Activated B cell treated with CpG ODN at 0.5 μM for 24 hours (primary cell): ENCODE measurements around the gene SKP1. TPM values are rescaled to one million over a fixed set of nuclear protein-coding genes. Genes with fewer than 3 reads are reported as not detected.
A peak's percentile ranks its signal among the peaks of the same experiment; 100 is the strongest.

Experiments
- ATAC-seq: fragments of 200-7000 bp; cut with Tn5 transposase; one replicate; pipeline ENCODE4 v1.10.0; 2021; ENCODE audit warnings: low read depth, mild to moderate bottlenecking, moderate library complexity
- CTCF ChIA-PET: fragments of 350-600 bp; sonication (Branson Sonifier 250); formaldehyde crosslinking; loops from one replicate; lab custom pipeline; 2021; ENCODE audit warnings: antibody characterized with exemption; lab: Charles Lee
- POLR2A ChIA-PET: fragments of 350-600 bp; sonication (Branson Sonifier 250); formaldehyde crosslinking; loops from one replicate; lab custom pipeline; 2021; ENCODE audit warnings: antibody characterized with exemption; lab: Charles Lee
- DNase-seq: peaks from one replicate; pipeline ENCODE4 v3.0.0; 2022
- H3K27ac Mint-ChIP-seq: one replicate; pipeline ENCODE4 v1.8.0; 2020; ENCODE audit warnings: mixed read lengths
- H3K27me3 Mint-ChIP-seq: one replicate; pipeline ENCODE4 v1.8.0; 2021; ENCODE audit warnings: mixed read lengths
- H3K36me3 Mint-ChIP-seq: one replicate; pipeline ENCODE4 v1.8.0; 2021; ENCODE audit warnings: low read depth, mixed read lengths
- H3K4me1 Mint-ChIP-seq: one replicate; pipeline ENCODE4 v1.8.0; 2021; ENCODE audit warnings: mixed read lengths
- H3K4me3 Mint-ChIP-seq: one replicate; pipeline ENCODE4 v1.8.0; 2020; ENCODE audit warnings: mild to moderate bottlenecking, mixed read lengths
- H3K9me3 Mint-ChIP-seq: one replicate; pipeline ENCODE4 v1.8.0; 2020; ENCODE audit warnings: mixed read lengths
- CTCF ChIP-seq: fragments of 200-600 bp; IDR thresholded peaks from one replicate; pipeline ENCODE4 v1.8.0; 2022; ENCODE audit warnings: antibody characterized with exemption, mild to moderate bottlenecking
- intact Hi-C: fragments of 100-400 bp; cut with micrococcal nuclease; formaldehyde crosslinking; loops from one replicate; pipeline ENCODE4 v1.15.1; 2024
- total RNA-seq: library from RNA; stranded (reverse); gene quantifications from 2 replicates; pipeline ENCODE4 v1.2.3, GENCODE V29; 2022

The SKP1 gene
- total RNA-seq, 1 donor from 2014 or later, result 211 TPM

DNA sequence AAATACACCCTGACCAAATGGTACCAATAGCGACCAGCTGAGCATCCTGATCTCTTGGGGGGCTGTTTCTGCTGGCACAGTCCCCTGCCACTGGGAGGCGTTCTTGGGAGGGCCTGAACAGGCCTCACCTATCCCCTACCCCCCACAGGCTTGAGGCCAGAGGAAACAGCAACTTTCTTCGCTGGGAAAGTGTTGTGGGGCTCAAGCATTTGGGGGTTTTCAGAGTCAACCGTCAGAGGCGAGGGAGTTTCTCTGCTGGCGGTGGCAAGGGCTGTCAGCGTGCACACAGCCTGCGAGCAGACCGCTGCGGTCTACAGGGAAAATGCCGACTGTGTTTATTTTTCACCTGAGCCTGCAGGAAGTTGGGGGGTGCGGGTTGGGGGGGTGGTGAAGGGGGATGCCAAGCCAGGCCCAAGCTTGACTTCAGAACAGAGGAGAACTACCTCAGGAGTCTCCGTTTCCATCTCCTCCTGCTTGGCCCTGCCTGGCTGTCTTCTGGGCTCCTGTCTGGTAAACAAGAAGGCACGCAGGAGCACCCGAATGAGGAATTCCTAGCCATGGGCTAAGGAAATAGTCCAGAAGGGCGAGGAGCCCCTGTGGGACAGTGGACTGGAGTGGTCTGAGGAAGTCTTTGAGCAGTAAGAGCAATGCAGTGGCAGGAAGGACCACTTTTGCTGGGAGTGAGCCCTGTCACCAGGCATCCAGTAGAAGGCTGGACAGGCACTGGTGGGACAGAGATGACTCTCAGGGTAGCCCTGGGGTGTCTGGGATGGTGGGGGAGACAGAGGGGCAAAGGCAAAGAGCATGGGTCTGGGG, 44.2 kb downstream of the SKP1 start:
- Mint-ChIP-seq H3K4me3 (peak overlapping the region; percentile 35), H3K9me3 (no peaks in the 10 kb centered on the region), H3K36me3 (peaks cover 39% of the 10 kb centered on the region), H3K27me3 (no peaks in the 10 kb centered on the region), H3K4me1 (peaks cover 56% of the 10 kb centered on the region), H3K27ac (peak overlapping the region; percentile 88)
- ATAC-seq, result peak; percentile 79
- no peak for TF ChIP-seq CTCF
- CTCF ChIA-PET, result interaction anchor here (1.0 to 23.1 kb wide), 4 partner anchors 8 to 91 kb away, joined by 3 to 502 read pairs (median 7); no protein-coding TSS in a partner anchor
- intact Hi-C loops, result loop anchor here (1.0 to 2.0 kb wide), 2 partner anchors 18 to 32 kb away; partner anchors contain the start of gene TCF7
- POLR2A ChIA-PET, result interaction anchor here (0.7 to 2.9 kb wide), 7 partner anchors 8 to 111 kb away, joined by 3 to 30 read pairs (median 6); partner anchors contain the start of gene TCF7
- DNase-seq, result peak; percentile 27

GRCh38 chr5:134131578-134132350, 45.0 kb downstream of the SKP1 start:
- no peaks in the 10 kb centered on the region for H3K9me3 Mint-ChIP-seq
- ATAC-seq (no peak), DNase-seq (peak; percentile 10)
- H3K27me3 Mint-ChIP-seq, result no peaks in the 10 kb centered on the region
- intact Hi-C loops, result loop anchor here (1.0 to 2.0 kb wide), 2 partner anchors 17 to 31 kb away; partner anchors contain the start of gene TCF7
- CTCF ChIA-PET, result interaction anchor here (1.0 to 23.1 kb wide), 4 partner anchors 9 to 91 kb away, joined by 3 to 502 read pairs (median 7); no protein-coding TSS in a partner anchor
- TF ChIP-seq CTCF, result no peak
- POLR2A ChIA-PET, result interaction anchor here (0.9 to 2.9 kb wide), 6 partner anchors 8 to 92 kb away, joined by 3 to 30 read pairs (median 6); partner anchors contain the start of gene TCF7
- H3K36me3 Mint-ChIP-seq, result peaks cover 38% of the 10 kb centered on the region
- H3K4me1 Mint-ChIP-seq, result peaks cover 55% of the 10 kb centered on the region
- peak overlapping the region; percentile 88 for H3K27ac Mint-ChIP-seq
- H3K4me3 Mint-ChIP-seq, result peak overlapping the region; percentile 35

DNA sequence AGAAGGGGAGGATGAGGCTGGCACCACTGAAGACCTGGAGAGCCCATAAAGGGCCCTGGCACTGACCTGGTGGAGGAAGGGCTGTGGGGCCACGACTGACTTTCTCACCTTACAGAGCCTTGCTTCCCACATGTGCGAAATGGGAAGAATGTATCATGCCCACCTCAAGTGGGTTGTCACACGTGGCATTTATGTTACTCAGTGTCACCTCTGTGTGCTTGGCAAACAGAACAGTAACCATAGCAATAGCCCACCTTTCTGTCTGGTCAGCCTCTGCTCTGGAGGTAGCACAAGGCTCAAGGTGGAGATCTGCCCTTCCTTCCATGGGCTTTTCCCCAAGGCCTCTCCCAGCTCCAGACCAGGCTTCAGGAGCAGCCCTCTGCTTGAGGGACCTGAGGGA, 45.6 kb downstream of the SKP1 start:
- Mint-ChIP-seq H3K4me1 (peaks cover 56% of the 10 kb centered on the region), H3K9me3 (no peaks in the 10 kb centered on the region), H3K4me3 (no peak overlapping the region), H3K27me3 (no peaks in the 10 kb centered on the region), H3K36me3 (peaks cover 38% of the 10 kb centered on the region), H3K27ac (no peak overlapping the region)
- TF ChIP-seq CTCF, result no peak
- no peak for ATAC-seq
- no peak for DNase-seq
- intact Hi-C loops, result no loop called here
- ChIA-PET POLR2A (no interaction called here), CTCF (interaction anchor here (1.3 to 23.1 kb wide), 3 partner anchors 9 to 90 kb away, joined by 4 to 502 read pairs (median 6); no protein-coding TSS in a partner anchor)

DNA sequence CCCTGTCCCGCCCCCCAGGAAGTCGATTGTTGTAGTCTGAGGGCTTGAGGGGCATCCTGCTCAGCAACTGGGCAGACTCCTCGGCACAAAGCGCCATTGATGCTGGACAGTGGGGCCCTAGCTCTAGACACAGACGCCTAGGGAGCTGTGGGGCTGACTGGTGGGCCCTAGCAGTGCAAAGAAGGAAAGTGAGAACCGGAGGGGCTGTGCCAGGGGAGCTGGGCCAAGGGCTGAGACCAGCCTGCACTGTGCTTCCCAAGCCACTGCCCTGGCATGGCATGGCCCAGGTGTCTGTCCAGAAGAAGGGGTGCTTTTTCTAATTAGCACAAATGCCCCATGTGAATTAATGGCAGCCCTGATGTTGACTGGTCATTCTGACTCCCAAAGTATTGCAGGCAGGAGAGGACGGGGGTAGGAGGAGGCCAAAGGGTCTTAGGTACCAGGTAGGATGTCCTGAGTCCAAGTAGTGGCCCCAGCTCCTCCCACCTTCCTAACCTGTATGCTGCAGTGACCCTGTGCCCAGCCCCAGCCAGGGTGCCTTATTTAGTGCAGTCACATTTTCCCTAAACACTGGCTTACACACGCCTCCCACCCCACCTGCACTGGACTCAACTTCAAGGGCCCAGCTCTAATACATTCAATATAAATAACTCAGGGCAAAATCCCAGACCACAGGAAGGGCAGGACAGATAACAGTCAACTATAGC, 46.4 kb downstream of the SKP1 start:
- Mint-ChIP-seq H3K36me3 (peaks cover 31% of the 10 kb centered on the region), H3K9me3 (no peaks in the 10 kb centered on the region), H3K27ac (no peak overlapping the region), H3K27me3 (no peaks in the 10 kb centered on the region), H3K4me3 (no peak overlapping the region), H3K4me1 (peaks cover 57% of the 10 kb centered on the region)
- no peak for DNase-seq
- no peak for TF ChIP-seq CTCF
- POLR2A ChIA-PET, result interaction anchor here (2.6 kb wide), 1 partner anchor 30 kb away, joined by 9 read pairs; no protein-coding TSS in a partner anchor
- no peak for ATAC-seq
- intact Hi-C loops, result no loop called here
- CTCF ChIA-PET, result interaction anchor here (1.3 kb wide), 1 partner anchor 10 kb away, joined by 4 read pairs; no protein-coding TSS in a partner anchor
